Measurements from ENCODE around the gene PHETA1.

The PHETA1 gene, protein sequence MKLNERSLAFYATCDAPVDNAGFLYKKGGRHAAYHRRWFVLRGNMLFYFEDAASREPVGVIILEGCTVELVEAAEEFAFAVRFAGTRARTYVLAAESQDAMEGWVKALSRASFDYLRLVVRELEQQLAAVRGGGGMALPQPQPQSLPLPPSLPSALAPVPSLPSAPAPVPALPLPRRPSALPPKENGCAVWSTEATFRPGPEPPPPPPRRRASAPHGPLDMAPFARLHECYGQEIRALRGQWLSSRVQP

DNA sequence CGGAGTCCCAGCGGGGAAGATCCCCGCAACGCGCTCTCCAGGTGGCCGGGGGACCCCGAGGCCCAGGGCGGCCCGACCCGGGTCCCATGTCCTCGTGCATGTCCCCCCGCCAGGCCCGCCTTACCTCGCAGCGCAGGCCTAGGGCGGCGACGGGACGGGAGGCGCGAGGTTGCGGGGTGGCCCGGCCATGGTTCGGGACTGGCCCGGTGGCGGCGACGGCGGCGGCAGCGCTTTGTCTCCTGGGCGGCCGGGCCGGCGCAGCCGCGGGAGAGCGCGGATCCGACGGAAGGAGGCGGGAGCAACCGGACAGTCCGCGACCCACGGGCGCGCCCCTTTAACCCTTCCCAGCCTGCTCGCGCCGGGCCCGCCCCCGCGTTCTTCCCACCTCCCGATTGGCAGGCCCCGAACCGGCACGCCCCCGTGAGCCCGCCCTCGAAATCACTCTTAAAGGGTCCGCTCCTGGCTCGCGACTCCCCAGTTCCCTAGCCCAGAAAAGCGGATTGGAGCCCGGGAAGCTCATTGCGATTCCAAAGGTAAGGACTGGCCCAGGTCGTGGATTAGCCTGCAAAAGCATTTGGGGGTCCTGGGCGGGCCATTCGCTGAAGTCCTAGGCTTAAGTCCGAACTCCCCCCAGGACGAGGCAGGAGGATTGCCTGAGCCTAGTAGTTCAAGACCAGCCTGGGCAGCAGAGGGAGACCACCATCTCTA, at the start of gene PHETA1:
Gene PHETA1, minus strand, starts transcription at position 308 of the 708 bp plus-strand sequence. CDS start 5,668 bp downstream, outside the sequence.
- Mint-ChIP-seq H3K9me3 (ENCODE audit: low read depth) (no peaks in the 10 kb centered on the region), H3K27me3 (no peaks in the 10 kb centered on the region), H3K27ac (no peak within 1 kb of the TSS), H3K36me3 (no peaks in the 10 kb centered on the region), H3K4me1 (ENCODE audit: low read depth) (peaks cover 18% of the 10 kb centered on the region), H3K4me3 (peak within 1 kb of the TSS; percentile 81)

DNA sequence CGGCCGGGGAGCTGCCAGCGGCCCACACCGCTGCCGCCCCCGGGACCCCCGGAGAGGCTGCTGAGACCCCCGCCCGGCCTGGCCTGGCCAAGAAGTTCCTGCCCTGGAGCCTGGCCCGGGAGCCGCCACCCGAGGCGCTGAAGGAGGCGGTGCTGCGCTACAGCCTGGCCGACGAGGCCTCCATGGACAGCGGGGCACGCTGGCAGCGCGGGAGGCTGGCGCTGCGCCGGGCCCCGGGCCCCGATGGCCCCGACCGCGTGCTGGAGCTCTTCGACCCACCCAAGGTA, 49.6 kb upstream of the PHETA1 start:
- H3K9me3 Mint-ChIP-seq (ENCODE audit: low read depth), result no peaks in the 10 kb centered on the region
- no peaks in the 10 kb centered on the region for H3K27me3 Mint-ChIP-seq
- no peaks in the 10 kb centered on the region for H3K36me3 Mint-ChIP-seq
- H3K4me1 Mint-ChIP-seq (ENCODE audit: low read depth), result peaks cover 35% of the 10 kb centered on the region
- H3K27ac Mint-ChIP-seq, result no peak overlapping the region
- no peak overlapping the region for H3K4me3 Mint-ChIP-seq

DNA sequence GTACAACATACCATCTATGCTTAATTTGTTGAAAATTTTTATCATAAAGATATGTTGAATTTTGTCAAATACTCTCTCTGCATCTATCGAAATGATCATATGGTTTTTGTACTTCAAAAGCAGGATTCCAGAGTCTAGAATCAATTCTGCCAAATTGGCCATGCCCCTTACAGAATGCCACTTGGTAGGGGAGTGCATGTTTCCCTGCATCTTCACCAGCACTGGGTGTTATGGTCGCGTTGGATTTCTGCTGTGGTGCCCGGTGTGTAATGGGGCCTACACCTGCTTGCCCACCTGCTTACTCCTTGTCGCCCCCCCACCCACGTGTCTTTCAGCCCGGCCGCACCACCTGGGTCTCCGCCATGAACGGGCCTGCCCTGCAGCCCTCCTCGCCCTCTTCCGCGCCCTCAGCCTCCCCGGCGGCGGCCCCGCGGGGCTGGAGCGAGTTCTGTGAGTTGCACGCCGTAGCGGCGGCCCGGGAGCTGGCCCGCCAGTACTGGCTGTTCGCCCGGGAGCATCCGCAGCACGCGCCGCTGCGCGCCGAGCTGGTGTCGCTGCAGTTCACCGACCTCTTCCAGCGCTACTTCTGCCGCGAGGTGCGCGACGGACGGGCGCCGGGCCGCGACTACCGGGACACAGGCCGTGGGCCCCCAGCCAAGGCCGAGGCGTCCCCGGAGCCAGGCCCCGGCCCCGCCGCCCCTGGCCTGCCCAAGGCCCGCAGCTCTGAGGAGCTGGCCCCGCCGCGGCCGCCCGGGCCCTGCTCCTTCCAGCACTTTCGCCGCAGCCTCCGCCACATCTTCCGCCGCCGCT, 49.1 kb upstream of the PHETA1 start:
- H3K9me3 Mint-ChIP-seq (ENCODE audit: low read depth), result no peaks in the 10 kb centered on the region
- no peak overlapping the region for H3K4me3 Mint-ChIP-seq
- H3K27ac Mint-ChIP-seq, result no peak overlapping the region
- no peaks in the 10 kb centered on the region for H3K27me3 Mint-ChIP-seq
- peaks cover 40% of the 10 kb centered on the region for H3K4me1 Mint-ChIP-seq (ENCODE audit: low read depth)
- no peaks in the 10 kb centered on the region for H3K36me3 Mint-ChIP-seq

DNA sequence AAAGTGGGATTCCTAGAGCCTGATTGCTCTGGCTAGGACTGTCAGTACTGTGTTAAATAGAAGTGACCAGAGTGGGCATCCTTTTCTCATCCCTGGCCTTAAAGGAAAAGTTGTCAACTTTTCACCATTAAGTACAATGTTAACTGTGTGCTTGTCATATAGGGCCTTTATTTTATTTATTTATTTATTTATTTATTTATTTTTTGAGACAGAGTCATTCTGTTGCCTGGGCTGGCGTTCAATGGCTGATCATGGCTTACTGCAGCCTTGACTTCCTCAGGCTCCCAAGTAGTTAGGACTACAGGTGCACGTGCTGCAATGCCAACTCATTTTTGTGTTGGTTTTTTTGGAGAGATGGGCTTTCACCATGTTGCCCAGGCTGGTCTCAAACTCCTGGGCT, 48.4 kb upstream of the PHETA1 start:
- H3K27ac Mint-ChIP-seq, result no peak overlapping the region
- peaks cover 46% of the 10 kb centered on the region for H3K4me1 Mint-ChIP-seq (ENCODE audit: low read depth)
- no peaks in the 10 kb centered on the region for H3K9me3 Mint-ChIP-seq (ENCODE audit: low read depth)
- H3K36me3 Mint-ChIP-seq, result no peaks in the 10 kb centered on the region
- H3K27me3 Mint-ChIP-seq, result no peaks in the 10 kb centered on the region
- H3K4me3 Mint-ChIP-seq, result no peak overlapping the region

DNA sequence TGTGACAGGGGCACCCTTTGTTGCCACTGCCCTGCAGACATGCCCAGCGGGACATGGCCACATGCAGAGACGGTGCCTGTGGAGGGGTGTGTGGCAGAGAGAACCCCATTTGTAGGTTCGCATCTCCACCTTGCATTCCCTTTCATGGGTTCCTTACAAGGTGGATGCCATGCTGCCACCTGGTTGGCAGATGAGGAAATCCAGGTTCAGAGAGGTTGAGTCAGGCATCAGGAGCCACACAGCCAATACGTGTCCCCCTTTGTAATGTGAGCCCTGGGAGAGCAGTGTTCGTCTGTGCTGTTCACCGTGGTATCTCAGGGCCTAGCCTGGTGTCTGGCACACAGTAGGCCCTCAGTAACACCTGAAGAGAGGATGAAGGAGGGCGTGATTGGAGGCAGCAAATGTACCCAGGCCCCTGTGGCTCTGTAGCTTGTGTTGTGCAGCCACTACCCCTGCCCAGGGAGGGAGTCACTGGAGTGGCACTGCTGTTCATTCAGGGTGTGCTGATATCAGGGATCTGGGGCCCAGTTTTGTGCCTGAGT, 45.9 kb upstream of the PHETA1 start:
- Mint-ChIP-seq H3K4me1 (ENCODE audit: low read depth) (peaks cover 58% of the 10 kb centered on the region), H3K27ac (no peak overlapping the region), H3K4me3 (peak overlapping the region; percentile 30)

DNA sequence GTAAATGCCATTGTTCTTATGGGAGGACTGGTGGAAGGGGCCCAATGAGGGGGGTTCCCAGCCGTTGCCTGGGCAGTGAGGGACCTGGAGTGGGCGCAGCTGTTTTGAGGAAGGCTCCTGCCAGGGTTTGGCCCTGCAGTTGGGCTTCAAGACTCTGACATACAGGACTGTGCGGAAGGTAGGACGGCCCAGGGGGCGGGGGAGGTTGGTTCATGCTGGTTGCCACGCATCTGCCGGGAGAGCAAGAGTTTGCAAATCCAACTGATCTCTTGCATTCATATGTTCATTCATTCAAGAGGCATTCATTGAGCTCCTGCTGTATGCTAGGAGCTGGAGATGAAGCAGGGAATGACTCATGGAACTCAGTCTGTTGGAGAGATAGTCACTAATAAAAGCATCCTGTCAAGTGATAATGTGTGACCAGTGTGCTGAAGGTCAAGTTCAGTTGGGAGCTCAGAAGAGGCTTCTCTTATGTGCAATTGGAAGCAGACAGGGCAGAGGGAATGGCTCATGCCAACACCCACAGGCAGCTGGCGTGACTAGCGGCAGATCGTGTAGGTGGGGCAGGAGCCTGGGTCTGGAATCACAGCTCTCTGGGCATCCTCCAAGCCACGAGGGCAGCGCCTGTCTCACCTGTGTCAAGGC, 44.7 kb upstream of the PHETA1 start:
- H3K27ac Mint-ChIP-seq, result peak overlapping the region; percentile 67
- peaks cover 2% of the 10 kb centered on the region for H3K36me3 Mint-ChIP-seq
- no peaks in the 10 kb centered on the region for H3K27me3 Mint-ChIP-seq
- peaks cover 69% of the 10 kb centered on the region for H3K4me1 Mint-ChIP-seq (ENCODE audit: low read depth)
- no peaks in the 10 kb centered on the region for H3K9me3 Mint-ChIP-seq (ENCODE audit: low read depth)
- peak overlapping the region; percentile 54 for H3K4me3 Mint-ChIP-seq

More for the DNA sequence above, 45.9 kb upstream of the PHETA1 start:
- Mint-ChIP-seq H3K36me3 (no peaks in the 10 kb centered on the region), H3K9me3 (ENCODE audit: low read depth) (no peaks in the 10 kb centered on the region), H3K27me3 (no peaks in the 10 kb centered on the region)

DNA sequence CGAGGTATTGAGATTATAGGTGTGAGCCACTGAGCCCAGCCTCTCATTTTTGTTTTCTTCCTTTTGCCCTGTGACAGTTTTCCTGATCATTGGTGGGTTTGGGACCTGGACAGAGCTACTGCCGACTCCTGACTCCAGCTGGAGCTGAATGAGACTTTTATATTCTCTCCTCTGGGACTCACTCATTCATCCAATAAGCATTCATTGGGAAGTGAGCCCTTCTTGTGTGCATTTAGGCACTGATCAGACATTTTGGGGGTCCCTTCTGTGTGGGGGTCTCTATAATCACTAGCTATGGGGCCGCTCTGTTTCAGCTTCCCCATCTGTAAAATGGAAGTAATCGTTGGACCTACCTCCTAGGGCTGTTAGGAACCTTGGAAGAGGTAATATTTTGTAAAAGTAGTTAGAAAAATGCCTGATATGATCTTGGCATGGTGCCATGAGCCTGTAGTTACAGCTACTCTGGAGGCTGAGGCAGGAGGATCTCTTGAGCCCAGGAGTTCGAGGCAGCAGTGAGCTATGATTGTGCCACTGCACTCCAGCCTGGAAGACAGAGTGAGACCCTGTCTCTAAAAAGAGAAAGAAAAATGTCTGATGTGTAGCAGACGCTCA, 44.0 kb upstream of the PHETA1 start:
- H3K36me3 Mint-ChIP-seq, result peaks cover 2% of the 10 kb centered on the region
- H3K27me3 Mint-ChIP-seq, result no peaks in the 10 kb centered on the region
- peak overlapping the region; percentile 77 for H3K4me3 Mint-ChIP-seq
- H3K9me3 Mint-ChIP-seq (ENCODE audit: low read depth), result no peaks in the 10 kb centered on the region
- peak overlapping the region; percentile 67 for H3K27ac Mint-ChIP-seq
- peaks cover 75% of the 10 kb centered on the region for H3K4me1 Mint-ChIP-seq (ENCODE audit: low read depth)

DNA sequence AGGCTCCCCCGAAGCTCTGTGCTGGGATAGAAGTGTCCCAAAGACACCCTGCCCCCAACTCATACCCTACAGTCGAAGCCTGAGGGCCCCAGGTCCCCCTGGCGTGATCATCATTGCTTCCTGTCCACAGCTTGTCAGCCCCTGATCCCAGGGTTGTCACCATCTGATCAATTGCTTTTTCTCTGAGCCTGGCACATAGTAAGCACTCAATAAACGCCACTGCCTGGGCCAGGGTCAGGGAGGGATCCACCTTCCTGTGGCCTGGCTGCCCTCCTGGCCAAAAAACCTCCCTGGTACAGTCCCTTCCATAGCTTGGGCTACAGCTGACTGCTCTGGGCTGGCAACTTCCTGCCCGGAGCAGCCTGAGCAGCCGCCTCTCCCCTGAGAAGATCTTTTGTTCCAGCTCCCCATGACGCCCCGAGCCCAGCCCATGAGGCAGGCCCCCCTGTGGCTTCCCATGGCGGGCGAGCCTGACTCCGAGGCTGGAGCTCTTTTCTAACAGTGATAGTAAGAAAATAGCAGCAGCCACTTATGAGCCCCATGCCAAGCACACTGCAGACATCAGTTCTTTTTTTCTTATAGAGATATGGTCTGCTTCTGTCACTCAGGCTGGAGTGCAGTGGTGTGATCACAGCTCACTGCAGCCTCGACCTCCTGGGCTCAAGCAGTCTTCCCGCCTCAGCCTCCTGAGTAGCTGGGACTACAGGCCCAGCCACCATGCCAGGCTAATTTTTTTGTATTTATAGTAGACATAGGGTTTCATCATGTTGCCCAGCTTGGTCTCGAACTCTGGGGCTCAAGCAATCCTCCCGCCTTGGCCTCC, 43.3 kb upstream of the PHETA1 start:
- H3K27me3 Mint-ChIP-seq, result no peaks in the 10 kb centered on the region
- peaks cover 81% of the 10 kb centered on the region for H3K4me1 Mint-ChIP-seq (ENCODE audit: low read depth)
- H3K9me3 Mint-ChIP-seq (ENCODE audit: low read depth), result no peaks in the 10 kb centered on the region
- H3K27ac Mint-ChIP-seq, result peak overlapping the region; percentile 79
- peak overlapping the region; percentile 77 for H3K4me3 Mint-ChIP-seq
- H3K36me3 Mint-ChIP-seq, result peaks cover 2% of the 10 kb centered on the region

DNA sequence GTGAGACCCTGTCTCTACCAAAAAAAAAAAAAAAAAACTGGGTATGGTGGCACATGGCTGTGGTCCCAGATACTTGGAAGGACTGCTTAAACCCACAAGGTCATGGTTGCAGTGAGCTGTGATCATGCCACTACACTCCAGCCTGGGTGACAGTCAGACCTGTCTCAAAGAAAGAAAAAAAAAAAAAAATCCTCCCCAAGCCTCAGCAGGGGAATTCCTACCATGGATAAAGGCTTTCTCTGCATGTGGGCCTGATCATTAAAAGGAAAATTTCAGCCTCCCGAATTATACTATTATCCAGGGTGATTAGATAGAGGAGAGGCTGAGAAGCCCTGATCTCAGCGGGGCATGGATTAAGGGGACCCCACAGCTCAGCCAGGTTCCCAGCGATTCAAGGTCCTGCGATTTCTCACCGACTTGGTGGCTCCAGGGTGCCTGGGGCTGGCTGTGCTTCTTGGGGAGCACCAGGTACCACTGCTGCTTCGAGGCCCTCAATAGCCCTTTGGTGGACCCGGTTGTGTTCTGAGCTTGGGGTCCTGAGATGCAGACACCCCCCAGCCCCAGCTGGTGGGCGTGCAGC, 42.4 kb upstream of the PHETA1 start:
- Mint-ChIP-seq H3K36me3 (peaks cover 2% of the 10 kb centered on the region), H3K27ac (peak overlapping the region; percentile 22)

DNA sequence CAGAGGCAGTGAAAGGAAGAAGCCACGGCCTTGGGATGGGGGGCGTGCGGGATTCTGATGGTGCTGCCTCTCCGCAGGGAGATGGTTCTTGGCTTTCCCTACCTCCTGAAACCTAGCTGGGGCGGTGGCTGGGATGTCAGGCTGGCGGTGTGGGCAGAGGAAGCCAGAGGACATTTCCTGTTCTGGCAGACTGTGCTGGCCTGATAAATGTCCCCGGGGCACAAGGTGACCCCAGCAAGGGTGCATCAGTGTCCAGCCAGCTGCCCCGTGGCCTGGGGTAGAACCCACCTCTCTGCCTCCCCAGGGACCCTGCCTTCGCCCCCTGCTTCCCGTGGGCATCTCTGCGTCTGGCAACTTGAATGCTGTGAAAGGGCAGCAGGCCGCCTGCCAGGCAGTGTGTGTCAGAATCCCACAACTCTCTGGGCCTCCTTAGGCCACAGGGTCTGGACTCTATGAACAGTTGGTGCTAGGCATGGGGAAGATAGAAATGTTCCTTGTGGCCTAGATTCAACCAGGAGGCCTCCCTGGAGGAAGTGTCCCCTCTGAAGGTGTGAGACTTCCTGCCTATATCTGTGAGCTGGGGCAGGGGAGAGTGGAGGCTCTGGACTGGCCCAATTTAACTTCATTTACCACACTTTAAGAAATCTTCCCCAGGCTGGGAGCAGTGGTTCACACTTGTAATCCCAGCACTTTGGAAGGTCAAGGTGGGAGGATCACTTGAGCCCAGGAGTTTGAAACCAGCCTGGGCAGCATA, 41.7 kb upstream of the PHETA1 start:
- Mint-ChIP-seq H3K4me1 (ENCODE audit: low read depth) (peaks cover 76% of the 10 kb centered on the region), H3K27ac (peak overlapping the region; percentile 61), H3K9me3 (ENCODE audit: low read depth) (no peaks in the 10 kb centered on the region), H3K27me3 (no peaks in the 10 kb centered on the region), H3K4me3 (peak overlapping the region; percentile 95), H3K36me3 (peaks cover 2% of the 10 kb centered on the region)

More for the DNA sequence above, 42.4 kb upstream of the PHETA1 start:
- Mint-ChIP-seq H3K4me1 (ENCODE audit: low read depth) (peaks cover 78% of the 10 kb centered on the region), H3K27me3 (no peaks in the 10 kb centered on the region), H3K4me3 (peak overlapping the region; percentile 56), H3K9me3 (ENCODE audit: low read depth) (no peaks in the 10 kb centered on the region)

DNA sequence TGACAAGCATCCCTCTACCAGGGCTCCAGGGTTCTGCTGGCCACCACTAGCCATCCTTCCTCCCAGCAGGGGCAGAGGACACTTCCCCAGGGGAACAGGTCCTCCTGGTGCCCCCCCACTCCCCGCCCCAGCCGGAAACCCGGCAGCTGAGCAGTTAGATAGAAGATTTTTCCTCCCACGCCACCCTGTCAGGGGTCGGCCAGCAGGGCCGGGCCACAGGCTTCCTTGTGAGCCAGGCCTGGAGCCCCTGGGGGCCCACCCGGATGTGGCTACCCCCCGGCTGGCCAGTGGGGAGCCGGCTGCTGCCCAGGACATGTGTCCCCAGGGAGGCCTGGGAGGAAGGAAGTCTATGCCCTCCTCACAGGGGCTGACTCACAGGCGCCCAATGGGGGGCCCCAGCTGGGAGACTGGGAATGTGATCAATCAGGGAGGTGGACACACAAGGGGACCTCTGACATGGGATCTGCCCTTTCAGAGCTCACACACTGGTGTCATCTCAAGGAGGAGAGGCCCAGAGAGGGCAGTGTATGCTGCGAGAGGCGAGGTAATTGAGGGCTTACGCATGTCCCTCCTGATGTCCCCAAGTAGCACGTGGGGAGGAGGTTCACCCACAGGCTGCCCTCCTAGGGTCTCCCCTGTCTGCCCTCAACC, 41.0 kb upstream of the PHETA1 start:
- Mint-ChIP-seq H3K27ac (peak overlapping the region; percentile 61), H3K4me1 (ENCODE audit: low read depth) (peaks cover 72% of the 10 kb centered on the region)

DNA sequence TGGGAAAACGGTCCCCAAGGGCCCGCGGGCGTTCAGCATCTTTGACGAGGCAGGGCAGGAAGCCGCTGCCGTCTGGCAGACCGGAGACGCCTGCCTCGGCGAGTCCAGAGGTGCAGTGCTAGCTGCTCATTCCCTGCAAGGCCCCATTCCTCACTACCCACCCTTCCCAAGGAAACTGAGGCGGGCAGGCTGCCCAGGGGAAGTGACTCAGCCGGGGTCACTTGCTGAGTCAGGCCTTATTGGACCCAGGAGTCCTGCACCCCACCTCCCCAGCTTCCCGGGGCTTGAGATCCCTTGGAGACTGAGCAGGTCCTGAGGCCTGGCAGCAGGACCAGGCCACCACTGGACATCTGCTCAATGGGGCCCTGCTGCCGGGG, 40.5 kb upstream of the PHETA1 start:
- Mint-ChIP-seq H3K36me3 (peaks cover 2% of the 10 kb centered on the region), H3K27ac (peak overlapping the region; percentile 68), H3K27me3 (no peaks in the 10 kb centered on the region), H3K9me3 (ENCODE audit: low read depth) (no peaks in the 10 kb centered on the region), H3K4me3 (peak overlapping the region; percentile 95), H3K4me1 (ENCODE audit: low read depth) (peaks cover 72% of the 10 kb centered on the region)

More for the DNA sequence above, 41.0 kb upstream of the PHETA1 start:
- no peaks in the 10 kb centered on the region for H3K9me3 Mint-ChIP-seq (ENCODE audit: low read depth)
- peaks cover 2% of the 10 kb centered on the region for H3K36me3 Mint-ChIP-seq
- H3K4me3 Mint-ChIP-seq, result peak overlapping the region; percentile 95
- no peaks in the 10 kb centered on the region for H3K27me3 Mint-ChIP-seq
